G401.6 (cell line): Measurements from ENCODE around the gene PSMB7.

Source experiments
- FAIRE-seq: peaks from 2 replicates; lab custom pipeline; 2012; peaks lifted over from hg19 to GRCh38; lab: Jason Lieb, UNC

Gene PSMB7

DNA sequence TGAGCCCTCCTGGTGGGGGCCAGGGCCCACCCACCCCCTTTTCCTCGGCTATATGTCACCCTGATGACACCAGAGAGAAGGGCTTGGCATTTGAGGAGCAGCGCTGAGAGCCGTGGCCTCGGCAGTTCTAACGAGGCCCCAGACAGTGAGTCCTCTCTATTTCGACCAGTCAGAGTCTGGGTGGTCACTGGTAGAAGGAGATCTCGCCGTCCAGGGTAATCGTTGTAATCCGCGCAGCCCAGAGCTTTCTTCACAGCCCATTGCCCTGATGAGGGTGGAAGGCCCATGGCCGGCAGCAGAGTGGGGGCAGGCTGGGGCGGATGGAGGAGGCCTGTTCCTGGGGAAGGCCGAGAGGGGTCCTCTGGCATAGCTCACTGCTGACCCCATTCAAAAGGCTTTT lies 70.2 kb downstream of the PSMB7 start:
- no peak for FAIRE-seq

DNA sequence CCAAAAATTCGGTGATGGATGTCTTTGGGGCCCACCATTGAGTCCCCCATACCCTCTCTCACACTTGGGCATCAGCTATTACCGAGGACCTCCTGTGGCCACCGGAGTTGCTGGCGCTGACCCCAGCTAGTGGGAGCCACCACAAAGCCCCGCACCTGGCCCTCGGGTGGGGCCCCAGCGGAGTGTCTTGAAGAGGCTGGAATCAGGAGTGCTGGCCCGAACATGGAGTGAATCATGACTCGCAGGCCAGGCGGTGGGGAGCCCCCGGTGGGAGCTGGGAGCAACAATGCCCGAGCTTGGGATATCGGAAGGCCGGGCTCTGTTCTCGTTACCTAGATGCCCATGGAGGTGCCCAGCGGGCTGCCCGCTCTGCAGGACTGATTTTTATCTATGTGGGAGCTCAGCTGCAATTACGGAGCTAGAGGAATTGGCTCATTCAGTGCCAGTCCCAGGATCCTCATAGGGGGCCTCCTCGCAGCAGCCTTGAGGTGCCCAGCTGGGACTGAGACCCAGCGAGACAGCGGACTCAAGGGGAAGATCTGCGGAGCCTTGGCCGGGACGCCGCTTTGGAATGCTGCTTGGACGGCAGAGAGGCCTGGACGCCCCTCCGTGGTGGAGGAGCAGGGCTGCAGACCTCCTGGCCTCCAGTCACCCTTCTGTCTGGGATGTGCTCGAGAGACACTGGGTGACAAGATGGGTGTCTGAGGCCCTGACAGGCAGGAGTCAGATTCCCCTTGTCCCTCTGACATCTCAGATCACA lies 70.8 kb downstream of the PSMB7 start:
- no peak for FAIRE-seq

DNA sequence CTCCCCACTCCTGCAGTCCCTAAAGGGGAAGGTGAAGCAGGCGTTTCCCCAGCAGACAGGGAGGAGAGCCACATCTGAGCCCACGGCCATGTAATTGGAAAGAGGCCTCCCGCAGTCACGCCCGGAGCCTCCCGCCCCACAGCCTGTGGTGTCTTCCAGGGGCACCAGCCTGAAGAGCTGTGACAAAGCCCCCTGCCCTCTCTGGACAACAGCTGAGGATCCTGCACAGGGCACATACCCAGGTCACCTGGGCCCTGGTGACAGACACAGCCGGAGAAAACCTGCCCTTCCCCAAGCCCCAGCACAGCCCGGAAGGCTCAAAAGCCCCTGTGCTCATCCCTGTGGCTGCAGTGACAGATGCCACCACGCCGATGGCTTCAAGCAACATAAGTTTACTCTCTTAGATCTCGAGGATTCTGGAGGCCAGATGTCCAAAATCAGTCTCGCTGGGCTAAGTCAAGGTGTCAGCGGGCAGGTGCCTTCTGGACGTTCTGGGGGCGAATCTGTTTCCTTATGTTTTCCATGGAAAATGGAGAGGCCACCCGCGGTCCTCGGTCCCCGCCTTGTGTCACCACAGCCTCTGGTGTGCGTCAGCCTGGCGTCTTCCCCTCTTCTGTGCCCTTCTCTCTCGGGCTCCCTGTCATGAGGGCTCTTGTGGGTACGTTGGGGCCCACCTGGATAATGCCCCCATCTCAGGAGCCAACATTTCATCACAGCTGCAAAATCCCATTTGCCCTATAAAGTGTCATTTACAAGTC lies 71.5 kb downstream of the PSMB7 start:
- no peak for FAIRE-seq

DNA sequence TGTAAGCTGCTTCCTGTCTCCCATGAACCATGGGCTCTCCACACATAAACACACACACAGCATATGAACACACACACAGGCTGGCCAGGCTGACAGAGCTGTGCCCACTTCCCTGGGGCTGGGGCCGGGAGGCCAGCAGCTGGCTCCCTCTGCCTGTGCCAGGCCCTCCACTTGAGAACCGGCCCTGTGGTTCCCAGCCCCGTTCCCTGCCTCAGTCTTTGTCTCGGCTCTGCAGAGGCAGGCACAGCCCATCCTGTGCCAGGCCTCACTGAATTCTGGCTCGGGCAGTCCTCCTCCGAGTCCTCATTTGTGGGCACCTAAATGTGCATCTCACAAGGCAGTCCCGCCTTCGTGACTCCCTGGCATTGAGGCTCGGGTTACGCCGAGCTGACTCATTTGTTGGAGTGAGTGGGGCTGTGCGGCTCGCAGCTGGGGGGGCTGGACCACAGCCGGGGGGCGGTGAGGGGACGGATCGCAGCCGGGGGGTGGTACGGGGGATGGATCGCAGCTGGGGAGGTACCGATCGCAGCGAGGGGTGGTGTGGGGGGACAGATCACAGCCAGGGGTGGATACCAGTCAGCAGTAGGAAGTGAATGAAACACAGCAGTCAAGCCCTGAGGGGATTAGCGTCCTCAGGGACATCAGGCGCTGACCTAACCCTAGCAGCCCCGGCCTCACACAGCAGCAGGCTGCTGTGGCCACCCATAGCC lies 72.3 kb downstream of the PSMB7 start:
- FAIRE-seq, result no peak

DNA sequence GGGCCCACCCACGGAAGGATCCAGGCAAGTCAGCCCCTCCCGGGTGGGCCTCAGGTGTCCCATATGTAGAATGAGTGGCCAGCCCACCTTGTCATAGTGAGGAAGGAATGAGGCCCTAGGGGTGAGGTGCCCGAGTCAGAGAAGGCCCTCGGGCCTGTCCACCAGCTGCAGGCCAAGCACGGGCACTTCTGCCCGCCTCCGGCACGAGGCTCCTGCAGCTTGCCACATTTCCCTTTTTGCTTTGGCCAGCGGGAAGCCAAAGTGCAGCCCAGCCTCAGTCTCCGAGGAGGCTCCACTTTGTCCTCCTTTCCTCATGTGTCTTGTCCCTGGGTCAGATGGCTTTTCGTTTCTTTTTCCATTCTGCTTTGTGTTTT lies 72.9 kb downstream of the PSMB7 start:
- FAIRE-seq, result no peak

DNA sequence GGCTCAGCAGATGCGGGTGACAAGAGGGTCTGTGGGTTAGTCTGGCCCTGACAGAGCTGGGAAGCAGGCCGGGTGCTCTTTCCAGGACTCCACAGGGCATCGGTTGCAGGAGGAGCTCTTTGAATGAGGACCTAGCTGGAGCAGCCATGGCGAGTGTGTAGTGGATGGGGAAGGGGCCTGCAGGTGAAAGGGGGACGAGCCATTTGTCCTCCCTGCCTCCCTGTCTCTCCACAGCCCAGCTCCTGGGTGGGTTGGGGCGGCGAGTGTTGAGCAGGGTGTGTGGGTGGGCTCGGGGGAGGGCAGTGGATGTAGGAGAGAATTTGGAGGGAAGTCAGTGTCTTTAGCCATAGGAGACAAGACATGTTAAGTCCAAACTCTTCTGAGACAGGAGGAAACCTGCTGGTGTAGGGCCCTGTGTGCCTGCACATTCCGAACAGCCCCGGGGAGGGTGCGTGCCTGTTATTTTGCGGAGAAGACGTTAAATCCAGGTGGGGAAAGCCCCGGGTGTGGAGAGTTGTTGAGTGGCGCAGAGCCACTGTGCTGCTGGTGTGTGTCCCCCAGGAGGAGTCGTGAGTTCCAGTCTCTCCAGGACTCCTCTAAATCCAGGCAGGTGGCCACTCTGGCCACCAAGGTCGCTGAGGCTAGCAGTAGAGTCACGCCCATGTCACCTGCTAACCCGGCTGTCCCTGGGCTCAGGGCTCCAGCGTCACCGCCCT lies 73.6 kb downstream of the PSMB7 start:
- FAIRE-seq, result no peak

DNA sequence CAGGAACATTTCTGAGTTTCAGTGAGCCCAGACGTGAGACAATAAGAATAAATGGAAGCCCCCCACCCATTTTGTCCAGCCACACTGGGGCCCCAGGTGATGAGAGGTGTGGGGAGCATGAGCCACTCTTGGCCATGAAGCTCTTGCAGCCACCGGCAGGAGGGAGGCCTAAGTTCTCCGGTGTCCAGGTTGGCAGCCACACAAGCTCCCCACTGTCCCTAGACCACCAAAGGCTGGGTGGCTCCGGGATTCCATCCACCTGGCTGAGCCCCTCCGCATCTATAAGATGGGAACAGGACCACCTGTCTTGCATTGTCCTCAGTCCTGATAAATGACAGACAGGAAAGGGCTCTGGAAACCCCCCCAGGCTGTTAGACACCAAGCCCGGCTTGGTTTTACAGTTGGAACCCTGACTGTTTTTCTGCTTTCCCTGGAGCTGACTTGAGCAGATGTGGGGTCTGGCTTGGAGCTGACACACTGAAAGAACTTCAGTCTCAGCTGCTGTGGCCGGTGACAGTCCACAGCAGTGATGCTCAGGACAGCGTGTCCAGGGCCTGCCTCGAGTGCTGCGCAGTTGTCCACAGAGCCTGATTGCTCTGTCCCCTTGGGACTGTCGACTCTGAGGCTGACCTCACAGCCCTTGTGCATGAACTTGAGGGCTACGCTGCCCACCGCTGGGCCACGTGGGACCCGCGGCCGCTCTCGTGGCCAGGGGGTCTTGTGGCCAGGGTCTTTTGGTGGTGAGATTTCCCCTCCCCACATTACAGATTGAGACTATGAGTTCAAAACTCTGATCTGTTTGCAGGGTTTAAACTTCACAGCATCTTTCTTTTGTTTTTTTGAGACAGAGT lies 74.8 kb downstream of the PSMB7 start:
- no peak for FAIRE-seq

DNA sequence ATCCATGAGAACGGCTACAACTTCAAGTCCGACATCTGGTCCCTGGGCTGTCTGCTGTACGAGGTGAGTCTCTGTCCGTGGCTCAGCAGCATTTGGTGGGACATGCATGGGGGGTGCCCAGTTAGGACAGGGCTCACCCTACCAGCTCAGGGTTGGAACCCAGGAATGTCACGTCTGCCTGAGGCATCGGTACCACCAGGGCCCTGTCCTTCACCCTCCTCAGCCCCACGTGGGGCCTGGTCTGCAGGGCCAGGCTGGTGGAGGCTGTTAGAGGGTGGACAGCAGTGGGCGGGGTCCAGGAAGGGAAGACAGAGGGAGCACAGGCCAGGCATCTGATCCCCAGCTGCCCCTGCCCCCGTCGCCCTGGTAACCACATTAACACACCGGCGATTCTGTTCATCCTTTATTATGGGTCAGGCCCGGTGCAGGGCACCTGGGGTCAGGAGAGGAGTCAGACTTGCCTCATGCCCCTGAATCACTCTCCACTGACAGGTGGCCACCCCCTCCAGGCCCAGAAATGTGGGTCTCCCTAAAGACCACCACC lies 75.6 kb downstream of the PSMB7 start:
- FAIRE-seq, result no peak

DNA sequence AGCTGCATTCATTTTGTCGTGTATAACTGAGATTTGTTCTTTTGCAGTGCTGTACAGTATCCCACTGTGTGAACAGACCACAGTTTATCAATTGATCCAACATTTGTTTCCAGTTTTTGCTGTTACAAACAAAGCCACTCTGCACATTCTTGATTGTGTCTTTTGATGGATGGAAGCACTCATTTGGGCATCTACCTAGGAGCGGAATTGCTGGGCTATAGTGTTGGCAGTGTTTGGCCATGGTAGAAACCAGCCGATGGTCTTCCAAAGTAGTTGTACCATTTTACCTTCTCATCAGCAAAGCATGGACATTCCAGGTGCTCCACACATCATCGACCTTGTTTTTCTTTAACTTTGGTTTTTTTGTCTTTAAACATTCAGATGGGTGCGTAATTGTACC lies 77.7 kb downstream of the PSMB7 start:
- no peak for FAIRE-seq

DNA sequence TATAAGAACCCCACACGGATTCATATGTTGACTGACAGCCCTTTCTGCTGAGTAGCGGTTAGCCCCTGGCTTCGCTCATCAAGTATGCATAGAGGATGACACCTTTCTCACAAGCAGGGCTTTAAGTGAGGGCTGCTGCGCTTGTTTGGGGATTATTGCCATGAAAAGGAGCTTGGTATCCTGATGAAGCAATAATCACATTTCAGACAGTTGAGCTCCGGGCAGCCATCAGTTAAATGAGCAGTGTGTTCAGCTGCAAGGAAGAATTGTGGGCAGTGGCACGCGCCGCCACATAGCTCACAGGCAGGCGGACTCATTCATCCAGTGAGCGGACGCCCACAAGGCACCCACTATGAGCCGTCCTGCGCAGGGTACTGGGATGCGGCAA lies 79.9 kb downstream of the PSMB7 start:
- FAIRE-seq, result no peak

DNA sequence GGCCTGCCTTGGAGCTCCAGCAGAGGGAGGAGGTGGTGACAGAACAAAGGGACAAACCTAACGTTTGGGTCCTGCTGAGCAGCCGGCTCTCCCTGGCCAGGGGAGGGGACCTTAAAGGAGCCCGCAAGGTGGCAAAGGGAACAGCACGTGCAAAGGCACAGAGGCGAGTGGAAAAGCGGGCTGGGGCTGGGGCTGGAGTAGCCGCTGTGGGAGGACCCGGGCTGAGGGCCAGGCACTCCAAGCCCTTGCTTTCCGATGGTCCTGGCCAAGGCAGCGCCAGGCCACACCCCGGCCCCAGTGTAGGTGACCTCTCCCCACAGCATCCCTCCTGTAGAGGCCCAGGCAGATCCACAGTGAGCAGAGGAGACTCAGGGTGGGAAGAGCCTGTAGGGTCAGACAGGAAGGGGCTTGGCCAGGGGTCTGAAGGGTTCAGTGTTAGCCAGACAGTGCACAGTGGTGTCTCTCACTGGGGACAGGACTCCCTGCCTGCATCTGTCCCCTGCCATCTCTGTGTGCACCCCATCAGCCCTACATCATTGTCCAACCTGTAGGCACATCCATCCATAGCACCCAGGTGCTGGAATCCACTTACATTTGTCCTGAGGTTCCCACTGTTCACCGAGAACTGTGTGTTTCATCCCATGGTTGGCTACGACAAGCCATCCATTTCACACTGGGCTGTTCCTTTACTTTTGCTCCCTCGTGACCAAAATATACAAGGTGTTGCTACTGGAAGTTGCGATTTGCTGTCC lies 80.5 kb downstream of the PSMB7 start:
- FAIRE-seq, result no peak

DNA sequence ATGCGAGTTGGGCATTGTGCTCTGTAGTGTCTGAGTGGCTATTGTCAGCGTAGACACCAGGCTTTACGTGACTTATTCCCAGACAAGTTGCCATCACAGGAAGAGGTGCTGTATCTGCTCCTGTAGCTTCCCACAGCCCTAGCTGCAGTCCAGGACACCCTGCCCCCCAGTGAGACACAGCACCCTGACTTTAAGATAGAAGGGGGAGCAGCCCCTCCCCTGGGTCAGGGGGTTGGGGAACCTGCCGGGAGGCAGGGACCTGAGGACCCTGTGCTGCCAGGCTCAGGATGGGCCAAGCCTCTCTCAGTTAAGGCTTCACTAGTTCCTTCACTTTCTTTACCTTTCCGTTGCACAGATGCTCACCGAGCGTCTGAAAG lies 82.1 kb downstream of the PSMB7 start:
- no peak for FAIRE-seq

DNA sequence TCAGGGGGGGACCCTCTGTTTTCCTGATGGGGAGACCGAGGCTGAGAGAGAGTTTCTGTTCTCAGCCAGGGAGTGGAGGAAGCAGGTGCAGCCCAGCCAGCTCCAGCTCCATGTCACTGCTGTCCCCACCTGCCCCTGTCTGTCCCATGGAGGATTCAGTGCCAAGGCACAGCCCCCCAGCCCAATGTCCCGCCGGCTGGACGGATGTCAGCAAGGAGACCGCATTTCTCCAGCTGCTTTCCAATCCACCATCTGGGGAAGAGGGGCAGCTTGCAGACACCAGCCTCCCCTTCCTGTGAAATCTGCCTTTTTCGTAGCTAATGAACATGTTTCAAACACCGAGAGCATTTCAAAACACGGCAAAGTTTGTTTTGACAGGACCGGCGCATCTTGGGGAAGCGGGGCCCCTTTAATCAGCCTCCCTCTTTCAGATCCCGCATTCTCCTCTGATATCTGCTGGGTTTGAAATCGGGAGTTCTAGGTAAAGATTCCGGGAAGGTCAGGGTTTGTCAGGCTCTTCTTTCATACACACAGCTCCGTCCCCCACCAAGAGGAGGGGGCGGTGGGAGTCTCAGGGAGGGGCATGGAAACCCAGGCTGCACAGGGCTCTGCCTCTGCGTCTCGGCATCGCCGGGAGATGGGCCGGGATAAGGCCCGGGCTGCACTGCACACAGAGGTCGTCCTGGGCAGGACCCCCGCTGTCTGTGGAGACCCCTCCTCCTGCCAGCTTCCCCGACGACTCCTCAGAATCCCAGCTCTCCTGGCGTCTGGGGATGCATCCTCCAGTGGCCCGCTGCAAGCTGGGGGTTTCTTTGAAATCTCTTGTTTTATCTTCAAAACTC lies 82.7 kb downstream of the PSMB7 start:
- FAIRE-seq, result no peak

DNA sequence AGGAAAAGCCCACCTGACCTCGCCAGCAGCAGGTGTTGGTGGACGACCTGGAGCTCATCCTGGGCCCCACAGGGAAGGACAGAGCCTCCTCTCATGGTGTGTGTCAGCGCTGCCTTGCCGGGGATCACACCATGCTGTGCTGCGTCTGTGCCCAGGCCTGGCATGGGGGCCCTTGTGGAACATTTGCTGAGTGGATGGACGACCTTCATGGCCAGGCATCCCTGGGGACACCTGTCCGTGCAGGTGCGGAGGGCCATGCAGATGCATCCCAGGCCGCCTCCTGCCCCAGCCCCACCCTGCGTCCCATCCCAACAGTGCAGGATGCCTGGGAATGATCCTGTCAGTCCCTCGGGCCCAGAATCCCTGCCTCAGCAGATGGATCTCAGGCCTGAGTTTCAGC lies 83.7 kb downstream of the PSMB7 start:
- FAIRE-seq, result no peak

DNA sequence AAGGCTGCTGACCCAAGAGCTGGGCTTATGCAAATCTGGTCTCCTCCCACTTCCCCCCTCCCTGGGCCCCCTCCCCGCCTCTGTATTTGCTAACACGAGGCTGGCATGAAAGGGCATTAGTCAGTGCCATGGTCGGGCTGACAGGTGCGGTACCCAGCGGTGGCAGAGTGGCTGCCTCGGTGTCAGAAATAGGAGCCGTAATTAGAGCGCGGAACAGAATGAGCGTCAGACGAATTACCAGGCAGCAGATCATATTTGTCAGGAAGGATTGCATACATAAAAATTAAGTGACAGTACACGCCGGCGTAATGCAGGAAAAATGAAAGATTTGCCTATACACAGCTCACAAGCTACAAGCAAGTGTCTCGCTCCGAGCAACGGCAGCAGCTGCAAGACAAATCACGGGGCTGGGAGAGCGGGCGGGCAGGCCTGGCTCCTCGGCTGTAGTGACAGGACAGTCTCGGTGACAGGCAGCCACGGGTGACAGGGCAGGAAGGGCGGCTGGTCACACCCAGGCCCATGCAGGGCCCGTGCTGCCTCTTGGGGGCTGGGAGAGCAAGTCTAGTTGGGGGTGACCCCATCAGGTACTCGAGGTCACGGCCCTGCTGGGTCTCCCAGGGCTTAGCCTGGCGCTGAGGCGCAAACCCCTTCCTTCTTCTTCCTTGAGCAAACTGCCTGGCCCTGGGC lies 85.1 kb downstream of the PSMB7 start:
- no peak for FAIRE-seq

DNA sequence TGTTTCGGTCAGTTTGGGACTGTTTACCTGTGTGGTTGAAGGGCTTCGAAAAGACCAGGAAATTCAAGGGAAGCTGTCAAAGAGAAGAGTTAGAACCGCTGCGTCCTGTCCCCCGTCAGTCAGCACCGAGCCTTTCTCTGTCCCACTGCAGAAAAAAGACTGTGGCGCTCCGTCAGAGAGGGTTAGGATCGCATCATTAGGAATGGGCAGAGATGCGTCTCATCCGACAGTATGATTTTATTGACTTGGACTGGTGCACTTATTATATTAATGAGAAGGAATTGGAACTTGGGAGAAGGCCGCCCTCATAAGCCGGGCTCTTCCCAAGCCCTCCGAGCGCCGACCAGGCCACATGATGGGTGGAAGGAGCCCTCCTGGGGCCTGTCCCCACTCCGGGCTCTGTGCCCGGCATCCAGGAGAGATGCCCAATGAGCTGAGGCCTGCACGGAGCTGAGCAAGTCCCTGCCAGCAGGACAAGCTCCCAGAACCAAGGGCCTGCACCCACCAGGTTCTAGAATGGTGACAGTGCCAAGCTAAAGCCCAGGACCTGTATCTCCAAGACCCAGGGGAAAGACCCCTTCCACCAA lies 85.9 kb downstream of the PSMB7 start:
- no peak for FAIRE-seq

DNA sequence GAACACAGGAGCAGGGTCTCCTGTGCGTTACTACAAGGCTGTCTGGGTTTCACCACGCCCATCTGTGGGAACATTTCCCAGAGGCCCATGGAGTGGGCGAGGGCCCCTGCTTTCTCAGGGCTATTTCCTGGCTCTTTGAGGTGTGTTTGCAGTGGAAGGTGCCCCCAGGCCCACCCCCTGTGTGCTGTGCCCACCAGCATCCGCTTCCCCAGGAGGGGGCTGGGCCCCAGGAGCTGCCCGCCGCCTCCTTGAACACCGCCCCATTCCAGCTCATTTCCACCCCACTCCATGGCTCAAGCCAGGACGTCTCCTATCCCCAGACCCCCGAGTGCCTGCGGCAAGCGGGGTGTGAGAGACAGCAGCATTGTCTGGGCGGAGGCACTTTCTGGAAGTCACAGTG lies 87.0 kb downstream of the PSMB7 start:
- no peak for FAIRE-seq

DNA sequence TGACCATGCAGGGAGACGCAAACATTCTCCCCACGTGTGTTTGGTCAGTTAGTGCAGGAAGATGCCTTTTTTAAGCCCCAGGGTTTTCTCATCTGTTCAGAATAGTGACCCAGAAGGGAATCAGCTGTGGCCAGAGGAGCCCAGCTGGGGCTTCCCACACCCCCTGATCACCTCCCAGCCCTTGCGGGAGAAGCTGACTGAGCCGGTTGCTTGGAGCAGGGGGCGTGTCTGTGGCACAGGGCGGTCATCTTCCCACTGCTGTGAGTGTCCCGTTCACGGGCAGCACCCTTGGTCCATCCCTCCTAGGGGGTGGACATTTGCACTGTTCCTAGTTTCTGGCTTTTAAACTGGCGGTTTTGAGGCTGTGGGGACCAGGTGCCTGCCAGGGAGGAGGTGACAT lies 87.8 kb downstream of the PSMB7 start:
- no peak for FAIRE-seq

DNA sequence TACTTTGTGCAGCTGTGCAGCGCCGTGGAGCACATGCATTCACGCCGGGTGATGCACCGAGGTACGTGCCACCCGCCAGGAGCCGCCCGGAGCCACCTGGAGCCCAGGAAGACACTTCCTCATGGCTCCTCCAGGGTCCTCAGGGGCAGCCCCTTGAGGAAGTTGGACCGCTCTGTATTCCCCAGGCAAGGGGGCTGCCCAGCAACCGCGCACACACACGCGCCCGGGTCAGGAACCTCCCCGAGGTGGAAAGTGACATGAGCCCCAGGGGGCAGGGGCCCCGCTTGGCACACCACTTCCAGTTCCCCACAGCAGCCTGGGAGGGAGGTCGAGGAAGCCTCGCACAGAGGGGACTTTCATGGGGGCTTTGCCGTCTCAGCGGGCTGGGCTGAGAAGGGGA lies 88.9 kb downstream of the PSMB7 start:
- FAIRE-seq, result no peak
